Left renal cortex interstitium (tissue), 4 donors: ENCODE data around the gene MEAK7. TPM values are rescaled to one million over a fixed set of nuclear protein-coding genes. Genes with fewer than 3 reads are reported as not detected.

Experiments used
- polyA plus RNA-seq, 4 donors: library from polyadenylated mRNA; unstranded; fragments of 120-200 nt; gene quantifications; one replicate each; pipeline ENCODE4 v1.2.1, GENCODE V29; 2013; ENCODE audit not compliant: insufficient read length in 4 of 4

Gene MEAK7
- polyA plus RNA-seq, 4 donors: 18.9 to 20.2 (median 19.7) TPM

Other genes with a start within 250 kb of the MEAK7 start
- gene WFDC1, start 209.8 kb downstream of the MEAK7 start, polyA plus RNA-seq: 1 to 10 TPM; 3.1 to 4.3 (median 3.6) TPM
- gene ATP2C2, start 136.1 kb downstream of the MEAK7 start, polyA plus RNA-seq: 1 to 10 TPM in 2 of 4 donors, under 1 TPM in 2; 0.62 to 2.2 (median 1.1) TPM
- 100 to 1,000 TPM; 125 to 169 (median 148) TPM for gene COTL1, start 113.4 kb upstream of the MEAK7 start, polyA plus RNA-seq
- 10 to 100 TPM; 22.4 to 34.5 (median 29.4) TPM for gene KLHL36, start 143.9 kb upstream of the MEAK7 start, polyA plus RNA-seq
- gene USP10, start 195.3 kb upstream of the MEAK7 start, polyA plus RNA-seq: 100 to 1,000 TPM; 106 to 121 (median 111) TPM